Keratinocyte (primary cell): Measurements from ENCODE around the gene MGAT3. TPM values are rescaled to one million over a fixed set of nuclear protein-coding genes. Genes with fewer than 3 reads are reported as not detected.

Source experiments
- DNase-seq: peaks from one replicate; pipeline ENCODE4 v3.0.0-alpha.2; 2011; ENCODE audit warnings: low read depth, missing footprints, low spot score
- FAIRE-seq: peaks from 2 replicates; lab custom pipeline; 2011; peaks lifted over from hg19 to GRCh38; lab: Jason Lieb, UNC
- H2AFZ ChIP-seq: 2 replicates; pipeline ENCODE4 v1.6.0; 2012; ENCODE audit warnings: low read length, control low read depth, inconsistent platforms; ENCODE audit not compliant: control insufficient read depth
- H3K27ac ChIP-seq: 2 replicates; pipeline ENCODE4 v1.5.1; 2011; ENCODE audit warnings: low read length; ENCODE audit not compliant: control insufficient read depth, insufficient read depth
- H3K27me3 ChIP-seq: 3 replicates; pipeline ENCODE4 v1.6.0; 2011; ENCODE audit warnings: low read length; ENCODE audit not compliant: control insufficient read depth, insufficient read depth; ENCODE audit errors: extremely low read depth
- H3K36me3 ChIP-seq, 2 experiments: 2 replicates in 1 of 2; 3 replicates in 1 of 2; pipeline ENCODE4 v1.5.1; 2011; ENCODE audit warnings: low read length in 2 of 2, mild to moderate bottlenecking in 1 of 2; ENCODE audit not compliant: control insufficient read depth in 2 of 2, insufficient read depth in 2 of 2; ENCODE audit errors: extremely low read depth in 1 of 2
- H3K4me1 ChIP-seq: 3 replicates; pipeline ENCODE4 v1.5.1; 2011; ENCODE audit warnings: low read length; ENCODE audit not compliant: control insufficient read depth, insufficient read depth; ENCODE audit errors: extremely low read depth
- H3K4me2 ChIP-seq: 3 replicates; pipeline ENCODE4 v1.6.0; 2011; ENCODE audit warnings: low read depth, low read length; ENCODE audit not compliant: control insufficient read depth, insufficient read depth; ENCODE audit errors: extremely low read depth
- H3K4me3 ChIP-seq, 3 experiments: fragments of 200-600 bp in 1 of 3; sonication (generic) in 1 of 3; 2 replicates in 2 of 3; 3 replicates in 1 of 3; pipeline ENCODE4 v1.5.1; 2011 to 2016; ENCODE audit warnings: low read length in 3 of 3, mild to moderate bottlenecking in 3 of 3, control low read depth in 2 of 3, inconsistent platforms in 1 of 3, low read depth in 1 of 3, mixed read lengths in 1 of 3, mixed run types in 1 of 3, moderate library complexity in 1 of 3; ENCODE audit not compliant: control insufficient read depth in 2 of 3, insufficient read depth in 2 of 3; ENCODE audit errors: extremely low read depth in 1 of 3
- H3K79me2 ChIP-seq: 2 replicates; pipeline ENCODE4 v1.6.0; 2012; ENCODE audit warnings: low read length; ENCODE audit not compliant: control insufficient read depth, insufficient read depth
- H3K9ac ChIP-seq: 3 replicates; pipeline ENCODE4 v1.6.0; 2011; ENCODE audit warnings: low read length; ENCODE audit not compliant: control insufficient read depth, insufficient read depth; ENCODE audit errors: extremely low read depth
- H3K9me1 ChIP-seq: 3 replicates; pipeline ENCODE4 v1.6.0; 2011; ENCODE audit warnings: low read length; ENCODE audit not compliant: control insufficient read depth, insufficient read depth; ENCODE audit errors: extremely low read depth
- H3K9me3 ChIP-seq: 2 replicates; pipeline ENCODE4 v1.5.1; 2012; ENCODE audit warnings: low read depth, low read length; ENCODE audit not compliant: control insufficient read depth
- H4K20me1 ChIP-seq: 3 replicates; pipeline ENCODE4 v1.6.0; 2011; ENCODE audit warnings: low read length; ENCODE audit not compliant: control insufficient read depth, insufficient read depth; ENCODE audit errors: extremely low read depth
- EZH2 ChIP-seq: IDR thresholded peaks from one replicate; pipeline ENCODE4 v1.6.1; 2012; ENCODE audit warnings: inconsistent platforms, mild to moderate bottlenecking, low read length, moderate library complexity
- dilution Hi-C: fragments of 300-500 bp; cut with MboI; formaldehyde crosslinking; loops from one replicate; pipeline ENCODE4 v1.7.0; 2020; ENCODE audit warnings: low sequenced_read_pairs; ENCODE audit not compliant: extremely low pct_ligation_motif_present
- polyA plus RNA-seq, 5 experiments: library from polyadenylated mRNA; depleted of rRNA in 3 of 5; stranded (reverse) in 3 of 5; stranded (forward) in 1 of 5; unstranded in 1 of 5; fragments of >200 nt; gene quantifications; 1 replicate in 1 of 5; 2 replicates in 3 of 5; 3 replicates in 1 of 5; pipeline versions ENCODE4 v1.2.1 to v1.2.3, GENCODE V29; 2011 to 2012; ENCODE audit warnings: missing spikeins in 2 of 5, low read depth in 1 of 5, low replicate concordance in 1 of 5
- TF ChIP-seq, protein P1 (sequence below), 3 experiments: IDR thresholded peaks in 1 of 3; conservative IDR thresholded peaks in 1 of 3; optimal IDR thresholded peaks in 1 of 3; 2 replicates in 2 of 3; 3 replicates in 1 of 3; pipeline versions ENCODE3 to v1.5.1; 2011; ENCODE audit warnings: low read length in 3 of 3, mild to moderate bottlenecking in 3 of 3, moderate library complexity in 2 of 3, control low read depth in 1 of 3, inconsistent platforms in 1 of 3; ENCODE audit not compliant: insufficient read depth in 2 of 3; ENCODE audit errors: extremely low read depth in 1 of 3

Gene MGAT3
- polyA plus RNA-seq, 1 donor (not counting 4 experiments of a cell fraction or from before 2014, with no cell fraction given): not detected

- dilution Hi-C loops: no loop called here
- H3K4me2 ChIP-seq: no peak overlapping the region
- H3K9me1 ChIP-seq: no peaks in the 10 kb centered on the region
- no peak overlapping the region for H3K4me3 ChIP-seq
- no peaks in the 10 kb centered on the region for H3K4me1 ChIP-seq
- no peak overlapping the region for H3K27ac ChIP-seq
- H3K9ac ChIP-seq: no peak overlapping the region
- no peaks in the 10 kb centered on the region for H3K79me2 ChIP-seq
- no peaks in the 10 kb centered on the region for H4K20me1 ChIP-seq
- no peaks in the 10 kb centered on the region for H3K27me3 ChIP-seq
- TF ChIP-seq EZH2: no peak
- TF ChIP-seq, protein P1, sequence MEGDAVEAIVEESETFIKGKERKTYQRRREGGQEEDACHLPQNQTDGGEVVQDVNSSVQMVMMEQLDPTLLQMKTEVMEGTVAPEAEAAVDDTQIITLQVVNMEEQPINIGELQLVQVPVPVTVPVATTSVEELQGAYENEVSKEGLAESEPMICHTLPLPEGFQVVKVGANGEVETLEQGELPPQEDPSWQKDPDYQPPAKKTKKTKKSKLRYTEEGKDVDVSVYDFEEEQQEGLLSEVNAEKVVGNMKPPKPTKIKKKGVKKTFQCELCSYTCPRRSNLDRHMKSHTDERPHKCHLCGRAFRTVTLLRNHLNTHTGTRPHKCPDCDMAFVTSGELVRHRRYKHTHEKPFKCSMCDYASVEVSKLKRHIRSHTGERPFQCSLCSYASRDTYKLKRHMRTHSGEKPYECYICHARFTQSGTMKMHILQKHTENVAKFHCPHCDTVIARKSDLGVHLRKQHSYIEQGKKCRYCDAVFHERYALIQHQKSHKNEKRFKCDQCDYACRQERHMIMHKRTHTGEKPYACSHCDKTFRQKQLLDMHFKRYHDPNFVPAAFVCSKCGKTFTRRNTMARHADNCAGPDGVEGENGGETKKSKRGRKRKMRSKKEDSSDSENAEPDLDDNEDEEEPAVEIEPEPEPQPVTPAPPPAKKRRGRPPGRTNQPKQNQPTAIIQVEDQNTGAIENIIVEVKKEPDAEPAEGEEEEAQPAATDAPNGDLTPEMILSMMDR (optimal IDR thresholded peaks at IDR 0.05 in 1 of 3, IDR thresholded peaks at IDR 0.05 in 1 of 3, conservative IDR thresholded peaks at IDR 0.05 in 1 of 3; ENCODE audit: extremely low read depth in 1 of 3, insufficient read depth in 2 of 3, low read length in 3 of 3): no peak
- H3K36me3 ChIP-seq: no peaks in the 10 kb centered on the region
- H2AFZ ChIP-seq: no peak overlapping the region
- no peaks in the 10 kb centered on the region for H3K9me3 ChIP-seq
- FAIRE-seq: no peak
- DNase-seq: no peak
Measured at GRCh38 chr22:39481054-39481453, 24.2 kb downstream of the MGAT3 start.

DNA sequence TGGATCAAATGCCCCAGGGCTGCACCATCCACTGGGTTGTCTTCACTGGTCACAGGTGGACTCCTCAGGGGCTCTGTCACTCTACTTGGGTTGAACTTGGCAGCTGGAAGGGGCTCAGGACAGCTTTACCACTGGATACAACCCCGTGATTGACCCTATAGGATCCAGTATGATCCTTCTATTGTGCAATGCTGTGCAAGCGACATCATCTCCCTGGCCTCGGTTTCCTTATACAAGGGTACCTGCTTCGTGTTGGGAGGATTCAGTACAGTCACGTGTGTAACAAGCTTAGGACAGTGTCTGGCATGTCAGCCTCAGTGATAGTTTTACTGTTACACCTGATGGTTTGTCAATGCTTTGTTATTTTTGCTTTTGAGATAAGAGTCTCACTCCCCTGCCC, 24.8 kb downstream of the MGAT3 start:
- H3K9ac ChIP-seq: no peak overlapping the region
- dilution Hi-C loops: no loop called here

More for the DNA sequence above, 24.8 kb downstream of the MGAT3 start:
- Histone ChIP-seq H3K27ac (no peak overlapping the region), H2AFZ (no peak overlapping the region), H3K27me3 (no peaks in the 10 kb centered on the region), H3K9me3 (no peaks in the 10 kb centered on the region), H3K4me1 (no peaks in the 10 kb centered on the region), H3K4me3 (no peak overlapping the region), H3K4me2 (no peak overlapping the region), H3K36me3 (no peaks in the 10 kb centered on the region), H4K20me1 (no peaks in the 10 kb centered on the region), H3K79me2 (no peaks in the 10 kb centered on the region), H3K9me1 (no peaks in the 10 kb centered on the region)
- TF ChIP-seq, protein P1 (optimal IDR thresholded peaks at IDR 0.05 in 1 of 3, IDR thresholded peaks at IDR 0.05 in 1 of 3, conservative IDR thresholded peaks at IDR 0.05 in 1 of 3; ENCODE audit: extremely low read depth in 1 of 3, insufficient read depth in 2 of 3, low read length in 3 of 3): no peak
- TF ChIP-seq EZH2: no peak
- no peak for FAIRE-seq
- DNase-seq: no peak
